Measurements from ENCODE around the gene DSTYK. TPM values are rescaled to one million over a fixed set of nuclear protein-coding genes. Genes with fewer than 3 reads are reported as not detected.

Gene DSTYK
- total RNA-seq, 1 donor from 2014 or later, result 18.3 TPM

GRCh38 chr1:205225901-205226765, 14.6 kb upstream of the DSTYK start:
- no peak for DNase-seq (ENCODE audit: low spot score in 2 of 2)
- FAIRE-seq, result no peak

- no peak for DNase-seq (ENCODE audit: low spot score in 2 of 2)
- FAIRE-seq, result no peak
Observed at GRCh38 chr1:205224736-205225135, 13.2 kb upstream of the DSTYK start.

- FAIRE-seq (no peak), DNase-seq (ENCODE audit: low spot score in 2 of 2) (no peak)
Observed at GRCh38 chr1:205220421-205220820, 8.9 kb upstream of the DSTYK start.

- FAIRE-seq (no peak), DNase-seq (ENCODE audit: low spot score in 2 of 2) (no peak)
Observed at GRCh38 chr1:205217418-205217817, 5.9 kb upstream of the DSTYK start.

- no peak for FAIRE-seq
- DNase-seq (ENCODE audit: low spot score in 2 of 2), result no peak
Observed at GRCh38 chr1:205216588-205216987, 5.1 kb upstream of the DSTYK start.

- FAIRE-seq, result no peak
- no peak for DNase-seq (ENCODE audit: low spot score in 2 of 2)
Observed at GRCh38 chr1:205214756-205215155, 3.3 kb upstream of the DSTYK start.

GRCh38 chr1:205211839-205212536, 486 bp upstream of the DSTYK start:
- DNase-seq (ENCODE audit: low spot score in 2 of 2), result no peak
- no peak for FAIRE-seq

- FAIRE-seq, result no peak
- no peak for DNase-seq (ENCODE audit: low spot score in 2 of 2)
Observed at GRCh38 chr1:205210756-205211168, 740 bp downstream of the DSTYK start.

GRCh38 chr1:205208811-205209210, 2.7 kb downstream of the DSTYK start:
- DNase-seq (ENCODE audit: low spot score in 2 of 2), result no peak

GRCh38 chr1:205205055-205205454, 6.4 kb downstream of the DSTYK start:
- no peak for FAIRE-seq
- no peak for DNase-seq (ENCODE audit: low spot score in 2 of 2)

More at GRCh38 chr1:205208811-205209210, 2.7 kb downstream of the DSTYK start:
- no peak for FAIRE-seq

GRCh38 chr1:205204552-205204951, 7.0 kb downstream of the DSTYK start:
- no peak for FAIRE-seq
- no peak for DNase-seq (ENCODE audit: low spot score in 2 of 2)

GRCh38 chr1:205199931-205200299, 11.6 kb downstream of the DSTYK start:
- no peak for FAIRE-seq
- DNase-seq (ENCODE audit: low spot score in 2 of 2), result no peak

- DNase-seq (ENCODE audit: low spot score in 2 of 2), result no peak
- FAIRE-seq, result no peak
Observed at GRCh38 chr1:205199090-205199930, 12.2 kb downstream of the DSTYK start.

GRCh38 chr1:205192287-205192686, 19.2 kb downstream of the DSTYK start:
- DNase-seq (ENCODE audit: low spot score in 2 of 2), result no peak
- FAIRE-seq, result no peak

GRCh38 chr1:205191622-205192021, 19.9 kb downstream of the DSTYK start:
- DNase-seq (ENCODE audit: low spot score in 2 of 2) (no peak), FAIRE-seq (no peak)

GRCh38 chr1:205190845-205191577, 20.5 kb downstream of the DSTYK start:
- DNase-seq (ENCODE audit: low spot score in 2 of 2) (no peak), FAIRE-seq (no peak)

GRCh38 chr1:205189131-205189530, 22.4 kb downstream of the DSTYK start:
- FAIRE-seq (no peak), DNase-seq (ENCODE audit: low spot score in 2 of 2) (no peak)

- no peak for DNase-seq (ENCODE audit: low spot score in 2 of 2)
- no peak for FAIRE-seq
Observed at GRCh38 chr1:205188596-205188995, 22.9 kb downstream of the DSTYK start.

- DNase-seq (ENCODE audit: low spot score in 2 of 2), result no peak
- no peak for FAIRE-seq
Observed at GRCh38 chr1:205188098-205188497, 23.4 kb downstream of the DSTYK start.

- DNase-seq (ENCODE audit: low spot score in 2 of 2) (no peak), FAIRE-seq (no peak)
Observed at GRCh38 chr1:205187420-205187819, 24.1 kb downstream of the DSTYK start.

Measured in frontal cortex (tissue), 4 donors.